CD14-positive monocyte (primary cell): Measurements from ENCODE around the gene RAB31. TPM values are rescaled to one million over a fixed set of nuclear protein-coding genes. Genes with fewer than 3 reads are reported as not detected.

ENCODE experiments used
- DNase-seq, 3 donors: peaks; one replicate each; pipeline ENCODE4 v3.0.0-alpha.2; 2011 to 2022
- H2AFZ ChIP-seq: 2 replicates; pipeline ENCODE4 v1.6.0; 2012; ENCODE audit warnings: mild to moderate bottlenecking, low read depth, low read length, inconsistent platforms; ENCODE audit not compliant: insufficient read depth, poor library complexity, severe bottlenecking
- H3K27ac ChIP-seq, 2 donors: 1 replicate in 1 of 2; 2 replicates in 1 of 2; pipeline ENCODE4 v1.5.1; 2012 to 2013; ENCODE audit warnings: low read length in 2 of 2, control low read depth in 1 of 2, inconsistent platforms in 1 of 2, low read depth in 1 of 2, mild to moderate bottlenecking in 1 of 2
- H3K27me3 ChIP-seq, 2 donors: one replicate each; pipeline versions ENCODE4 v1.6.0 to v1.6.1; 2011 to 2013; ENCODE audit warnings: low read length in 2 of 2; ENCODE audit not compliant: control insufficient read depth in 2 of 2, insufficient read depth in 2 of 2
- H3K36me3 ChIP-seq, 2 donors: replicated peaks in 1 of 2; 1 replicate in 1 of 2; 2 replicates in 1 of 2; pipeline versions ENCODE4 v1.5.1 to v1.6.1; 2012 to 2013; ENCODE audit warnings: low read length in 2 of 2, control low read depth in 1 of 2, inconsistent platforms in 1 of 2, mild to moderate bottlenecking in 1 of 2; ENCODE audit not compliant: insufficient read depth in 2 of 2, control insufficient read depth in 1 of 2
- H3K4me1 ChIP-seq, 2 donors: 1 replicate in 1 of 2; 2 replicates in 1 of 2; pipeline versions ENCODE4 v1.5.1 to v1.6.1; 2012 to 2013; ENCODE audit warnings: low read length in 2 of 2, control low read depth in 1 of 2, inconsistent platforms in 1 of 2, mild to moderate bottlenecking in 1 of 2, moderate library complexity in 1 of 2; ENCODE audit not compliant: insufficient read depth in 2 of 2, control insufficient read depth in 1 of 2
- H3K4me2 ChIP-seq: replicated peaks from 2 replicates; pipeline ENCODE3; 2012; ENCODE audit warnings: low read length, moderate library complexity, mild to moderate bottlenecking; ENCODE audit not compliant: poor library complexity, severe bottlenecking; ENCODE audit errors: extremely low read depth
- H3K4me3 ChIP-seq, 3 experiments: fragments of 200-600 bp in 1 of 3; sonication (generic) in 1 of 3; replicated peaks in 1 of 3; 1 replicate in 2 of 3; 2 replicates in 1 of 3; pipeline ENCODE4 v1.5.1; 2011 to 2013; ENCODE audit warnings: low read length in 3 of 3, mild to moderate bottlenecking in 3 of 3, control low read depth in 2 of 3, low read depth in 2 of 3, inconsistent platforms in 1 of 3, moderate library complexity in 1 of 3
- H3K79me2 ChIP-seq: 2 replicates; pipeline ENCODE4 v1.6.0; 2012; ENCODE audit warnings: mild to moderate bottlenecking, control low read depth, inconsistent platforms, low read length, moderate library complexity; ENCODE audit not compliant: insufficient read depth
- H3K9ac ChIP-seq: 2 replicates; pipeline ENCODE4 v1.6.0; 2017; ENCODE audit warnings: low read length, mild to moderate bottlenecking; ENCODE audit not compliant: insufficient read depth, poor library complexity, severe bottlenecking
- H3K9me3 ChIP-seq, 2 donors: replicated peaks in 1 of 2; 1 replicate in 1 of 2; 2 replicates in 1 of 2; pipeline versions ENCODE4 v1.5.1 to v1.6.1; 2012 to 2013; ENCODE audit warnings: low read length in 2 of 2, control low read depth in 1 of 2; ENCODE audit not compliant: control insufficient read depth in 1 of 2, insufficient read depth in 1 of 2
- H4K20me1 ChIP-seq: 2 replicates; pipeline ENCODE4 v1.6.0; 2012; ENCODE audit warnings: mild to moderate bottlenecking, low read length, control low read depth, moderate library complexity; ENCODE audit not compliant: insufficient read depth
- H3K27ac Mint-ChIP-seq, 7 donors: one replicate each; pipeline ENCODE4 v1.8.0; 2020; ENCODE audit warnings: mild to moderate bottlenecking in 7 of 7, mixed read lengths in 7 of 7, moderate library complexity in 6 of 7, inconsistent platforms in 2 of 7
- H3K27me3 Mint-ChIP-seq, 3 donors: one replicate each; pipeline ENCODE4 v1.8.0; 2021 to 2022; ENCODE audit warnings: low read depth in 3 of 3, mild to moderate bottlenecking in 3 of 3, mixed read lengths in 3 of 3, moderate library complexity in 3 of 3, inconsistent platforms in 1 of 3
- H3K36me3 Mint-ChIP-seq, 2 donors: one replicate each; pipeline ENCODE4 v1.8.0; 2020; ENCODE audit warnings: mixed read lengths in 2 of 2, inconsistent platforms in 1 of 2, mild to moderate bottlenecking in 1 of 2
- H3K4me1 Mint-ChIP-seq: one replicate; pipeline ENCODE4 v1.8.0; 2020; ENCODE audit warnings: mild to moderate bottlenecking, mixed read lengths
- H3K4me3 Mint-ChIP-seq, 2 donors: one replicate each; pipeline ENCODE4 v1.8.0; 2020; ENCODE audit warnings: mild to moderate bottlenecking in 2 of 2, mixed read lengths in 2 of 2, moderate library complexity in 1 of 2
- H3K9me3 Mint-ChIP-seq, 7 donors: one replicate each; pipeline ENCODE4 v1.8.0; 2020 to 2022; ENCODE audit warnings: mixed read lengths in 7 of 7, mild to moderate bottlenecking in 6 of 7, moderate library complexity in 6 of 7, inconsistent platforms in 2 of 7
- CTCF ChIP-seq: fragments of 200-600 bp; IDR thresholded peaks from one replicate; pipeline ENCODE4 v1.8.0; 2022; ENCODE audit warnings: antibody characterized with exemption, mild to moderate bottlenecking
- WGBS: methylation state at CpG from one replicate; pipeline ENCODE4 v1.1.5; 2013; ENCODE audit warnings: missing lambda C conversion rate; ENCODE audit not compliant: insufficient coverage; 5-methylcytosine and 5-hydroxymethylcytosine counted together
- intact Hi-C, 2 donors: fragments of 100-400 bp; cut with micrococcal nuclease; formaldehyde crosslinking; loops; one replicate each; pipeline versions ENCODE4 v1.15.0 to v1.15.1; 2023
- polyA plus RNA-seq, 3 donors: library from polyadenylated mRNA; depleted of rRNA in 1 of 3; unstranded in 2 of 3; stranded (reverse) in 1 of 3; fragments of 300-500 nt in 2 of 3; fragments of >200 nt in 1 of 3; fragmentation: Illumina TruSeq in 2 of 3; gene quantifications; 1 replicate in 2 of 3; 2 replicates in 1 of 3; pipeline ENCODE4 v1.2.3, GENCODE V29; 2012 to 2021

Gene RAB31
- polyA plus RNA-seq, 3 donors, result 106 to 367 (median 348) TPM

- no peak overlapping the region for H3K4me2 ChIP-seq
- H3K36me3 ChIP-seq, result peaks cover 40 to 78% of the 10 kb centered on the region in 2 donors
- Mint-ChIP-seq H3K36me3 (peaks cover 35 to 58% of the 10 kb centered on the region in 2 donors), H3K27ac (no peak overlapping the region), H3K27me3 (no peaks in the 10 kb centered on the region), H3K4me3 (no peak overlapping the region), H3K4me1 (no peaks in the 10 kb centered on the region), H3K9me3 (no peaks in the 10 kb centered on the region)
- H3K27ac ChIP-seq, result no peak overlapping the region
- no CpG with 5 or more reads among the region's 5 CpGs for WGBS
- intact Hi-C loops, result no loop called here
- H3K27me3 ChIP-seq, result no peaks in the 10 kb centered on the region
- H3K4me3 ChIP-seq, result no peak overlapping the region
- H3K9ac ChIP-seq, result no peak overlapping the region
- no peak for TF ChIP-seq CTCF
- peaks cover 59% of the 10 kb centered on the region for H4K20me1 ChIP-seq
- H2AFZ ChIP-seq, result no peak overlapping the region
- no peaks in the 10 kb centered on the region for H3K4me1 ChIP-seq
- no peak for DNase-seq
- H3K79me2 ChIP-seq, result peaks cover 57% of the 10 kb centered on the region
- H3K9me3 ChIP-seq, result no peaks in the 10 kb centered on the region
These were observed 103.9 kb downstream of the RAB31 start for GRCh38 chr18:9811978-9812377.

GRCh38 chr18:9814431-9814830, 106.3 kb downstream of the RAB31 start:
- TF ChIP-seq CTCF, result no peak
- no peaks in the 10 kb centered on the region for H3K27me3 ChIP-seq
- no peaks in the 10 kb centered on the region for H3K9me3 ChIP-seq
- WGBS, result no CpG with 5 or more reads among the region's 4 CpGs
- no peak overlapping the region for H3K27ac ChIP-seq
- intact Hi-C loops, result no loop called here
- no peak overlapping the region for H3K4me2 ChIP-seq
- H3K4me3 Mint-ChIP-seq, result no peak overlapping the region
- peak overlapping the region in 2 of 7 donors; percentile 2 to 11 for H3K27ac Mint-ChIP-seq
- peaks cover 44% of the 10 kb centered on the region for H4K20me1 ChIP-seq
- H3K9ac ChIP-seq, result no peak overlapping the region
- H3K27me3 Mint-ChIP-seq, result no peaks in the 10 kb centered on the region
- peaks cover 44 to 78% of the 10 kb centered on the region in 2 donors for H3K36me3 ChIP-seq
- no peak overlapping the region for H3K4me3 ChIP-seq
- H2AFZ ChIP-seq, result no peak overlapping the region
- peaks cover 55% of the 10 kb centered on the region for H3K79me2 ChIP-seq
- DNase-seq, result no peak
- H3K4me1 Mint-ChIP-seq, result no peaks in the 10 kb centered on the region
- H3K4me1 ChIP-seq, result no peaks in the 10 kb centered on the region
- H3K36me3 Mint-ChIP-seq, result peaks cover 44 to 61% of the 10 kb centered on the region in 2 donors
- peaks cover 0 to 2% (median 0%) of the 10 kb centered on the region in 7 donors for H3K9me3 Mint-ChIP-seq
